ENCODE data around the gene PSMA6.

DNA sequence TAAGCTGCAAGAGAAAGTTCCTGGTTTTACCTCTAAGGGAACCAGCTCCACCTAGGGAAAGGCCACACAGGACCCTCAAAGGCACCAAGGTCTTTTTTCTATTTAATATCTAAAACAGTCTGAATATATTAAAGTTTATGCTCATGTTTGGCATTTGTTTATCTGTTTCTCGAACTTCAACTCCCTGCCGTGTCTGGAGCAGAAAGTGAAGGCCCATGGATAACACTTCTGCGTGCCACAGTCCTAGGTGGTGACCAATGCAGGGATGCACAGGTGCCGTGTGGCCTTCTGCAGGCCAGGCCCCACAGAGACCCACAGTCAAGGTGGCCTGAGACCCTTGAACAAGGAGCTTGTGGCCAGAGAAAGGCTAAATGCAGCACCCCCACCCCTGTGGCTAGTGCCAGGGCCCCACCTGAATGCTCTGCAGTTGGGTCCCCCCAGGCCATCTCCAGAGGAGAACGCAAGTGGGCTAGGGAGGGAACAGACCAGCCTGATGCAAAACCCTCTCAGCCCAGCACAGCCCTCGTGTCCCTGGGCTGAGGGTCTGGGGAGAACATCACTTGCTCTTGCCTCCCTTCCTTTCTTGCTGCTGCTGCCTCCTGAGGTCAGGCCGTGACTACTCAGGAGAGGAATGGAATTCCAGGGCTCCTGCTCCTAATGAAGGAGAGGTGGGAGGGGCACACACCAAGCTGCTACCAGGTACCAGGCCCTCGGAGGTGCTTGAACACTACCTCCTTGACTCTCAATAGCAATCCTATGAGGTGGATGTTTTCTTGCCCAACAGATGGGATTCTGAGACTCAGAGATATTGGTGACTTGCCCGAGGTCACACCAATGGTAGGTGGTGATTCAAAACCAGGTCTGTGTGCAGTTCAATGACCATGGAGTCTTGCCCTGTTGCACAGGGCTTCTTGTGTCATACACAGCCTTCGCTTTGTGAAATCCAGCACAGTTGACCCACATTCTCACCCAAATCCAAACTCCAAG, 45.4 kb downstream of the PSMA6 start:
- TF ChIP-seq EZH2phosphoT487 (IDR thresholded peaks at IDR 0.05; ENCODE audit: insufficient read depth, low read depth) (no peak), EZH2 (IDR thresholded peaks at IDR 0.05; ENCODE audit: insufficient read depth, poor library complexity, severe bottlenecking) (no peak)

All from GM23248 (cell line).